Activated CD8-positive, alpha-beta memory T cell treated with anti-CD3 and anti-CD28 coated beads for 24 hours (primary cell): ENCODE measurements around the gene KRTAP10-6.
"Not testable (repeated sequence)": the region's sequence is repeated elsewhere in the genome, so short reads cannot be mapped to it uniquely, and the experiment has no call there.

Experiments
- DNase-seq: peaks from one replicate; pipeline ENCODE4 v3.0.0-alpha.2; 2020

Gene KRTAP10-6

DNA sequence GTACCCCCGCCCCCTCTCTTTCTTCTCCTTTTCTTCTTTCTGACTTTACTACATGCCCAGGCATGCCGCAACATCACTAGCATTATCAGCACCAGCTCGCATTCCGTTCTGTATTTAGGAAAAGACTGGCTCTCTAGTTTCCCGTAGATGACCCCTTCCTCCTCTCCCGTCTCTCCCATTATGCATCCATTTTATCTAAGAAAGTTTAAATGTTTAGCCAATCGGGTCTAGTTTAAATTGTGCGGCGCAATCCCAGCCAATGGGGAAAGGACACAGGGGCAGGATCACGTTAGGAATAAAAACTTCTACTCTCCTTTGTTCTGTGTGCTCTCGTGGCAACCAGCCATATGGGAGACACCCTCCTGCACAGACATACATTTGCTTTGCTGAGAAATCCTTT, 5.8 kb upstream of the KRTAP10-6 start:
- DNase-seq = no peak

- DNase-seq = no peak
These were observed 3.9 kb upstream of the KRTAP10-6 start for GRCh38 chr21:44596068-44596725.

DNA sequence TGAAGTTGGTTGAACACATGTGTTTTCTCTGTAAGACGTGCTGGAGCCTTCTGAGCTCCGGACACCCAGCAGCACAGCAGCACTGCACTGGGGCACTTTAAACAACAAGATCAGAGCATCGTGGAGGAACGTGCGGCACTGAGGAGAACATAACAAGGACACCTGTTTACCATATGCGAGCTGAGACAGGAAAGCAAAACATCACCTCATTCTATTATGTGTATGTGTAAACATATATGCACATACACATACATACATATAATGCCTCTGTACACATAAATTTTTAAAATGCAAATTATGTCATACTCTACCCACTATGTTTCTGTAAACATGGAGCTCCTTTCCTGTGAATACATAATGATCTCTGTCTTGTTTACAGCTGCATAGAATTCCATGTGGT, 3.2 kb upstream of the KRTAP10-6 start:
- no peak for DNase-seq

DNA sequence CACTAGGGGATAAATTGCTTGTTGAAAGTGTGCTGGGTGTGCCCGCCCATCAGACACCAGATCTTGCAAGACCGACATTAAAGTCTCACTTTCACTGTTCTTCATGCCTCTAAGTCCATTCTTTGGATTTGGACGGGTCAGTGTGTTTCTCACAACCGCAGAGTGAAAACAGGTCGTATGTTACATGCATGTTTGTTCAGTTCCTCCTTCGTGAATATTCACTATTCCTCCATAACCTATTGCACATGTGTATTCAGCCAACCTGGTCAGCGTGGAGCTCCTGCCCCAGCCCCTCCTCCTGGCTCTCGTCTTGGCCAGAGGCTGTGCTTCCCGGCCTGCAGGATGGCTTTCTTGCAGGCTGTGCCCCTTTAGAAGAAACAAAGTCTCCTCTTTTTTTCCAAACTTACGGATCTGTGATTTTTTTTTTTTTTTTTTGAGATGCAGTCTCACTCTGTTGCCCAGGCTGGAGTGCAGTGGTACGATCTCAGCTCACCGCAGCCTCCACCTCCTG, 2.2 kb upstream of the KRTAP10-6 start:
- DNase-seq = no peak

- DNase-seq = no peak
These were observed 1.5 kb upstream of the KRTAP10-6 start for GRCh38 chr21:44593598-44594405.

- not testable (repeated sequence) for DNase-seq
These were observed 539 bp downstream of the KRTAP10-6 start for GRCh38 chr21:44591801-44592130.

DNA sequence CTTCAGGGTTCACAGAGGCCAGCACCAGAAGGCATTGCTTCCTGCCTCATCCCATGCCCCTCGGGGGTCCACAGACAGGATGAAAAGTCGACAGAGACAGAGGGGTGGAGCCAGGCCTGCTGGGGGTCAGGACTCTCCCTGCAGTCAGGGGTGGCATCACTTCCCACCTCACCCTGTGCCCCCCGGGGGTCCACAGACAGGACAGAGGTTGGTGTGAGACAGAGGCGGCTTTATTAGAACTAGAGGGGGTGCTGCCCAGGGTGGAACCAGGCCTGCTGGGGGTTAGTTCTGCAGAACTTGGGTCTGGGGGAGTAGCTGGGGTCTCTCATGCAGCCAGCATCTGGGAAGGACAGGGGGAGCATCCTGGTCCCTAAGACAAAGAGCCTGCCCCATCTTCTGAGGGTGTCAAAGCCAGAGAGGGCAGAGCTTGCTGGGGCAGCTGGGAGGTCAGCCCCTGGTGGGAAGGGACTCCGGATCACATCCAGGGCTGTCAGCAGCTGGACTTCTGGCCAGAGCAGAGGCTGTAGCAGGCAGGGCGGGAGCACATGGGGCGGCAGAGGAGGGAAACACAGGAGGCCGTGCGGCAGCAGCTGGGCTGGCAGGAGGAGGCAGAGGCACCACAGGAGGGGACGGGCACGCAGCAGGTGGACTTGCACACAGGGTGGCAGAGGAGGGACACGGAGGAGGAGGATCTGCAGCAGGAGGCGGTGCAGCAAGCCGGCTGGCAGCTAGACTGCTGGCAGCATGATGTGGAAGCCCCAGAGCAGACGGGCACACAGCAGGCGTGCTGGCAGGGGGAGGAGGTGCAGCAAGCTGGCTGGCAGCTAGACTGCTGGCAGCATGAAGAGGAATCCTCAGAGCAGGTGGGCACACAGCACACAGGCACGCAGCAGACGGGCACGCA, 1.2 kb downstream of the KRTAP10-6 start:
- not testable (repeated sequence) for DNase-seq

DNA sequence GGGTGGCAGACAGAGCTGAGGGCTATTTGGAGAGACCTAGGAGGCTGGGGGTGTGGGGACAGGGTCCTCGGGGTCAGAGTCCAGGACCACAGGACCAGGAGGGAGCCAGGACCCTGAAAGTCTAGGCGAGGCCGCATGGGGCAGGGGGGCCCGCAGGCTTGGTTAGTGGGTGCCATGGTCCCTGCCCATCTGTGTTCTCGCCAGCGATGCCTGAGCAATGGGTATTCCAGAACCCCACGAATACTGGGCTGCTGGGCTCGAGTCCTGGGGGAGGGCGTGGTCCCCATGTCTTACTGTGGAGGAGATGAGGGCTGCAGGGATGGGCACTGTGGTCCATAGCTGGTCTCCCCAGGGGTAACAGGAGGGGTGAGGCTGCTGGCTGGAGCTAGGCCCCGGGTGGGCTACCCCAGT, 2.0 kb downstream of the KRTAP10-6 start:
- no peak for DNase-seq

DNA sequence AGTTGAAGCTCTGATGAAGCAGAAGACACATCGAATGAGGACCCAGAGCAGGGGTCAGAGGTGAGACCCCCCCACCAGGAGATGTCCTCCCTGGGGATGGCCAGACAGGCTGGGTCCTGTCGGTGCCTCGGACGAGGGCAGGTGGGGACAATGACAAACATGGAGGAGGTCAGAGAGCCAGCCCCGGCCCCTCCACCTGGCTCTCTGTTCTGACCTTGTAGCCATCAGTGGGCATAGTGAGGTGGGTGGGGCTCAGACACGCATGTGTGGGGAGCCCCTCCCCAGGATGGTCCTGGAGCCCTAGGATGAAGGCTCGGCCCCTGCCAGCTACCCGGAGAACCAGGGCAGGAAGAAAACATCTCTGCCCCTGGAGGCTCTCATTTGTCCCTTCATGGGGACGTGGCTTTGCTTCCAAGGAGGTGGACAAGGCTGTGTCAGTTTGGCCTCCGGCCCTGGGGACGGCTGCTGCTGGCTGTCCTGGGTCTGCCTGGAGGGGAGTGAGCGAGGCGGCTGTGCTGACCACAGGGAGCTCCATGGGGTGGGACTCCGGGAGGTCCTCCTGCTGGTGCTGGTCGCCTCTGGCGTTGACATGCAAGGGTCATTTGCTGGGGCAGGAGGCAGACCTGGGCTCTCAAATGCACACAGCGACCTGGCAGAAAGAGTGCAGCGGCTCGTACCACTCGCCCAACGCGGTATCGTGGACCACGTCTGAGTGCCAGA, 2.6 kb downstream of the KRTAP10-6 start:
- no peak for DNase-seq

DNA sequence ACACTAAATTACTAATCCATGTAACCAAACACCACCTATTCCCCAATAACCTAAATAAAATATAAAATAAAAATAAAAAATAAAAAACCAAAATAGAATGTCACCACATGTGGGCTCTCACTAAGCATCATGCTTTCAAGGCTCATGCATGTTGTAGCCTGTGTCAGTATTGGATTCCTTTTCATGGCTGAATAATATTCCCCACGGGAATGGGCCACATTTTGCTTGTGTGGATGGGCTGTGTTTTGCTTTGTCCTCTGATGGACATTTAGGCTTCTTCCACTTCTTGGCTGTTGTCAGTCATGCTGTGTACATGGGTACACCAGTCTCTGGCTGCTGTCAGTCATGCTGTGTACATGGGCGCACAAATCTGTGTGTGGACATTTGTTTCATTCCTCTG, 3.2 kb downstream of the KRTAP10-6 start:
- no peak for DNase-seq

GRCh38 chr21:44585892-44586291, 6.4 kb downstream of the KRTAP10-6 start:
- DNase-seq = no peak

- DNase-seq = no peak
These were observed 8.5 kb downstream of the KRTAP10-6 start for GRCh38 chr21:44583800-44584147.

DNA sequence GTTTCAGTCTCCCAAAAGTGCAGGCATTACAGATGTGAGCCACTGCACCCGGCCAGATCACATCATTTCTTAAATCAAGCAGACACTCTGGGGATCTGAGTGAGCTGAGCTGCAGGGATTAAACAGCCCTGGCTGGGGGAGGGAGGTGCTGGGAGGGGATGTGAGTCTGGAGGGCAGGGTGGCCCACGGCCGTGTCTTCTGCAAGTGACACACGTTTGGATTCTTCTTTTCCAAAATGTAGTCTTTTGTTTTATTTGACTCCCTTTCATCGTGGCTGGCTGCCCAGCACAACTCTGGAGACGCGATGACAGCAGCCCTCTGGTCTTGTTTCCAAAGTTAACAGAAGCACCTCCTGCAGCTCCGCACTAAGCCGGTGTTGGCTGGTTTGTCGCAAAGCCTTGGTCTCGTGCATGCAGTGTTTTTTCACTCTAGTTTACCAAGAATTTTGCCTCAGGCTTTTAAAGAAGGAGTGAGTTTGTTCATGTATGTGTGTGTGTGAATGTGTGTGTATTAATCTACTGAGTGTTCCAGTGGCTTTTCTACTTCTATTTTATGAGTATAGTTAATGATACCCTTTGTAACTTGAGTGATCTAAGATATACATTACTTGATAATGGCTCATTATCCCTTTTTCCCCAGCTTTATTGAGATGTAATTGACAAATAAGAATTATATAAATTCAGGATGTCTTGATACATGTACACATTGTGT, 9.1 kb downstream of the KRTAP10-6 start:
- DNase-seq = no peak

DNA sequence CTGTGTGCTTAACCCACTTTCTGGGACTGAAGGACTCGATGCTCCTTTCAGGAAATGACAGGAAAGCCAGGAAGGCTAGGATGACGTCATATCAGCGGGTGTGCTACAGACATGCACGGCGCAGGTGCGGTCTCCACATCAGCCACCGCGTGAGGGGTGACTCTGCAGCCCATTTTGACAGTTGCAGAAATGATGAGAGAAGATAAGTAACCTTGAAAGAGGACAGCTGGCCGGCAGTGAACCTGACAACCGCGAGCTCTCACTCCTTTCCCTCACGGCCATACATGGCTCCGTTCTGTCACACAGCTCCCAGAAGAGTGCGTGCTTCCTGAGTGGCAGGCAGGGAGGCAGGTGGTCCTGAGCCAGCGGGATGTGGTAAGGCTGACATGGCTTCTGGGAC, 10.2 kb downstream of the KRTAP10-6 start:
- peak; percentile 28 for DNase-seq

GRCh38 chr21:44581158-44581557, 11.1 kb downstream of the KRTAP10-6 start:
- no peak for DNase-seq

GRCh38 chr21:44580231-44580821, 12.0 kb downstream of the KRTAP10-6 start, which contains the start of gene KRTAP10-5:
Gene KRTAP10-5 (minus strand): TSS chr21:44580604. CDS start chr21:44580578, 26 bp downstream.
- peak; percentile 56 for DNase-seq

GRCh38 chr21:44579833-44580144, 12.5 kb downstream of the KRTAP10-6 start:
- DNase-seq = peak; percentile 45

GRCh38 chr21:44579056-44579832, 13.1 kb downstream of the KRTAP10-6 start:
- DNase-seq = peak; percentile 43

- DNase-seq = peak; percentile 15
These were observed 13.8 kb downstream of the KRTAP10-6 start for GRCh38 chr21:44578371-44579055.

GRCh38 chr21:44576025-44576420, 16.3 kb downstream of the KRTAP10-6 start:
- no peak for DNase-seq
